Activated effector memory CD4-positive, alpha-beta T cell treated with Interleukin-2 at 50 U/mL for 16 hours (primary cell): ENCODE measurements around the gene DCK.

ENCODE experiments used
- DNase-seq: peaks from one replicate; pipeline ENCODE4 v3.0.0-alpha.2; 2020

DCK gene

DNA sequence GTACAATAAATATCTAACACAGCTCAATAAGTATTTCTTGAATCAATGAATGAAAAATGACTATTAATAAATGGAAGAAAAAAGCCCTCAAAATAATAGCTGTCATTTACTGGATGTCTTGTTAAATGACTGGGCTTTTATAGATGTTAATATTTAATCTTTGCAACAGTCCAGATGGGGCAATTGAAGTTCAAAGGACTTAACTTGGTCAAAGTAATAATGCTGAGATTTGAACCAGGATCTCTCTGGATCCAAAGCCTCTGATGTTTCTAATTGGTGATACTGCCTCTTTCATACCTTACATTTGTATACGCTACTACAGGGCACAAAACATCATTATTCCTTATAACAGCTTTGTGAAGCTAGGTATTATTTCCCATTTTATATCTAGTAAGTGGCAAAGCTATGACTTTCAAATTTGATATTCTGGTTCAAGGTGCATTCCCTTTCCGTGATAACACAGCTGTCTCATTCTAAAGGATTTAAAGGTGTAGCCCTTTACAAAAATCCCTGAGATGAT, 72.6 kb downstream of the DCK start:
- DNase-seq = no peak

DNA sequence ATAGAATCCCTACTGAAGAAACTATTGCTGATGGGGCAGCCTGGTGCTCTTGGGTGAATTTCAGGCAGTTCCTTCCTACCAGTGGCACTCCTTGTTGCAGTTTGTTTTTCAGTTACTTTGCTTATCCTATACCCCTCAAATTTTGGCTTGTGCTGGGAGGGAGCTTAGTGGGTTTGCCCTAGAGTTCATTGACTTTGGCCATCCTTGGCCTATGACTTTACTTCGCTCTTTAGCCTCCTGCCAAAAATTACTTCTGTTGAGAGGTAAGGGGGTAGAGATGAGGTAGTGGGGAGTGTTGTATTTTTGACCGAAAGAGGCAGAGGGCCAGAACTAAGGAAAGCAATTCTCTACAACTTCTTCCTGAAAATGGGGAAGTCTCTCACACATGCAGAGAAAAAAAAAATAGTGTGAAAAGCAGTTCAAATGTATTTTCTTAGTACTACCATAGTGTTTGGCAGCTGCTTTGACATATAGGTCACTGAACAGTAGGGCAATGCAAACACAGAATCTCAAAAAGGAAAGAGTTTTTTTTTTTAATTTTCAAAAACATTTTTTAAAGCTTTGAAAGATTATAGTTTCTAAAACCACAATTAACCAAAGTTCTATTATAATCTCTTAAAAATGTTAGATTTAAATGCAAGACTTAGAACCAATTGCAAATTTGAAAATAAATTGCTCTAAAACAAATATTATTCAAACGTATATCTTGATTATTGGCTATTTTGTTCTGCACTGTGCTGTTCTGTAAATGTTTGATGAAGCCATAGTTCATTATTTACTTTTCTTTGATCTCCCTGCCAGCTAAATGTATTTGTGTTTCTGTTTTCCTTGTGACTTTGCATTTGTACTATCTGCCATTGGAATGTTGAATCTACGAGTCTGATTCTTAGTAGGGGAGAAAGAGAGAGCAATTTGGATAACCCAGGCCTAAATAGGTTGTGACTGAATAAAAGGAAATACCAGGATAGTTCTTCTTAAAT, 73.6 kb downstream of the DCK start:
- DNase-seq = no peak

DNA sequence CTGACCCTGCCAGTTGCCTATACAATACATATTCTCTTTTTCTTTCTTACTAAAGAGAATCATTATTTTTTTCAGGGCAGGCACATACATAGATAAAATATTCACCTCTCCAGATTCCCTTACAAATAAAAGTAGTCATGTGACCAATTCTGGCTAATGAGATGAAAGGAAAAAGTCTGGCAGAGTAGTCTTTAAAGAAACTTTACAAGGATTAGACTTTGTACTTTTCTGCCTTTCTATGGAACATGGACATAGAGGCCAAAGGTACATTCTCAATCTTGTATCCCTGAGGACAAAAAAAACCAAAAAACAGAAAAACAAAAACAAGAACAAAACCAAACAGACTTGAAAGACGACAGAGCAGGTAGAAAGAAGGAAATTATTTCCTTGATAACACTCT, 75.6 kb downstream of the DCK start:
- no peak for DNase-seq

DNA sequence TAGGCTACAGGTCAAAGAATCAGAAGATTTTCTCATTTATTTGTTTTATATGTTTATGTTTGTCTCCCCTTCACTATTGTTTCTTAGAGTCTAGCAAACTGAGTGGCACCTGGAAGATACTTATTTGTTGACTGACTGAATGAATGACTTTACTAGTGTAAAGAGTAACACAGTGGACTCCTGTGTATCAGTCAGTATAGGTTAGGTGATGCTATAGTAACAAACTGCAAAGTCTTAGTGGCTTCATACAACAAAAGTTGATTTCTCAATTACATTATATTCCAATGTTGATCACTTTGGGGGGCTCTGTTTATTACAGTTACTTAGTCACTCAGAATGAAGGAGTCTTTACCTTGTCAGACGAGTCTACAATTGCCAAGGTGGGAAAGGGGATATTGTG, 76.6 kb downstream of the DCK start:
- DNase-seq = no peak

DNA sequence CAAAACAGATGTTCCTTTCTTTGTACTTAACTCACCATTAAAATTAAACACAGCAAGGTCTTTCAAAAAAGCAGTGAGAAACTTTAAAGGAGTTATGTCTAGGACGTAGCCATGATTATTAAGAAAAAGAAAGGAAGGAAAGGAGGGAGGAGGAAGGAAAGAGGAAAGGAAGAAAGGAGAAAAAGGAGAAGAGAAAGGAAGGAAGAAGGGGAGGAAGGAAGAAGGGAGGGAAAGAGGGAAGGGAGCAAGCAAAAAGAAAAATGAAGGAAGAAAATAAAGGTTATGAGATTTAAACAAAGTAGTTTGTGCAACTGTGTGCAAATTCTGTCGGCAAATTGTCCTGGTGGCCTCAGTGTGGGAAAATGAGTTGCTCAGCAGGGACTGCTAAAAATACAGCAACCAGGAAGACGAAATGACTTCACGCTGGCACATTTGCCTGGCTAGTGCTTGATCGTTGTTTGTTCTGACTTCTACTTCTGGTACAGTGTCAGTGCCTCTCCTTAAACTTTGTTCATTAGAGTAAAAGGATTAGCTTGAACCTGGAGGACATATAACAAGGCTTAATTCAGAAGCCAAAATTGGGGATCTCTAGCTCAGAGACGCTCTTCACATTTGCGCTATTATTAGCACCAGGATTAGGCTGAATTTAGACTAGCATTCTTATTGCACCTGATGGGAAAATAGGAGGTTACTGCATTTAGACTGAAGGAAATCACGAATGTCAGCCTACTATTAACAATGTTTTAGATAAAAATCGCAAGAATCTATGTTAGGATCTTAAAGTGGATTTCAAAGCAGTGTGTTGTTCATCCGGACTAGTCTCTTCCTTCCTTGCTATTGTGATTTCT, 81.2 kb downstream of the DCK start:
- no peak for DNase-seq
